Endodermal cell (in vitro differentiated cells): Measurements from ENCODE around the gene NLRP9. TPM values are rescaled to one million over a fixed set of nuclear protein-coding genes. Genes with fewer than 3 reads are reported as not detected.
A peak's percentile ranks its signal among the peaks of the same experiment; 100 is the strongest.

ENCODE experiments used
- DNase-seq: peaks from one replicate; pipeline ENCODE4 v3.0.0-alpha.2; 2017
- H3K27ac ChIP-seq: 2 replicates; pipeline ENCODE4 v1.5.1; 2013; ENCODE audit warnings: mild to moderate bottlenecking, low read depth, low read length, moderate library complexity
- H3K27me3 ChIP-seq: 2 replicates; pipeline ENCODE4 v1.6.1; 2013; ENCODE audit warnings: mild to moderate bottlenecking, low read length, moderate library complexity; ENCODE audit not compliant: insufficient read depth, control insufficient read depth, poor library complexity, severe bottlenecking
- H3K36me3 ChIP-seq: 2 replicates; pipeline ENCODE4 v1.7.0; 2013; ENCODE audit warnings: mild to moderate bottlenecking, low read length, moderate library complexity; ENCODE audit not compliant: control insufficient read depth, insufficient read depth
- H3K4me1 ChIP-seq: one replicate; pipeline ENCODE4 v1.7.0; 2013; ENCODE audit warnings: low read length; ENCODE audit not compliant: control insufficient read depth, insufficient read depth
- H3K4me3 ChIP-seq: 2 replicates; pipeline ENCODE4 v1.5.1; 2013; ENCODE audit warnings: mild to moderate bottlenecking, low read length, moderate library complexity
- H3K9ac ChIP-seq: 2 replicates; pipeline ENCODE4 v1.6.1; 2013; ENCODE audit warnings: mild to moderate bottlenecking, low read length, moderate library complexity; ENCODE audit not compliant: poor library complexity, severe bottlenecking; ENCODE audit errors: extremely low read depth
- H3K9me3 ChIP-seq: 2 replicates; pipeline ENCODE4 v1.6.1; 2013; ENCODE audit warnings: mild to moderate bottlenecking, low read length, moderate library complexity; ENCODE audit not compliant: control insufficient read depth
- H3K27ac Mint-ChIP-seq: 2 replicates; pipeline ENCODE4 v1.8.0; 2020; ENCODE audit warnings: mixed read lengths
- H3K27me3 Mint-ChIP-seq: 2 replicates; pipeline ENCODE4 v1.8.0; 2021; ENCODE audit warnings: mild to moderate bottlenecking, mixed read lengths; ENCODE audit not compliant: insufficient read depth
- H3K36me3 Mint-ChIP-seq: 2 replicates; pipeline ENCODE4 v1.8.0; 2020; ENCODE audit warnings: low read depth, mixed read lengths
- H3K4me1 Mint-ChIP-seq: 2 replicates; pipeline ENCODE4 v1.8.0; 2020; ENCODE audit warnings: mixed read lengths
- H3K4me3 Mint-ChIP-seq: 2 replicates; pipeline ENCODE4 v1.8.0; 2020; ENCODE audit warnings: mild to moderate bottlenecking, moderate library complexity, mixed read lengths
- H3K9me3 Mint-ChIP-seq: 2 replicates; pipeline ENCODE4 v1.8.0; 2020; ENCODE audit warnings: mild to moderate bottlenecking, mixed read lengths
- CTCF ChIP-seq: fragments of 200-600 bp; sonication (generic); conservative IDR thresholded peaks from 2 replicates; pipeline ENCODE4 v1.5.0; 2021; ENCODE audit warnings: antibody characterized with exemption, mild to moderate bottlenecking
- WGBS, 2 experiments: methylation state at CpG; one replicate each; pipeline versions ENCODE4 v1.1.5 to v1.1.7; 2013; ENCODE audit warnings: missing lambda C conversion rate in 2 of 2, mixed read lengths in 1 of 2; ENCODE audit not compliant: insufficient coverage in 1 of 2, insufficient read length in 1 of 2; 5-methylcytosine and 5-hydroxymethylcytosine counted together
- total RNA-seq, 2 donors: library from RNA; stranded (reverse); fragmentation: NEBNext Ultra II Directional in 1 of 2; extraction: Animal tissue kit (Norgen Biotek cat#: 25700) in 1 of 2; gene quantifications; 2 replicates in 1 of 2; 3 replicates in 1 of 2; pipeline ENCODE4 v1.2.1, GENCODE V29; 2021

NLRP9 gene
- total RNA-seq, 2 donors from 2014 or later = not detected

- Mint-ChIP-seq H3K36me3 (peaks cover 35% of the 10 kb centered on the region), H3K27ac (no peak overlapping the region)
Measured at GRCh38 chr19:55690109-55690768, 48.0 kb downstream of the NLRP9 start.

GRCh38 chr19:55689411-55690108 lies 48.6 kb downstream of the NLRP9 start:
- no peaks in the 10 kb centered on the region for H3K9me3 Mint-ChIP-seq
- TF ChIP-seq CTCF = no peak
- Histone ChIP-seq H3K4me1 (no peaks in the 10 kb centered on the region), H3K9me3 (no peaks in the 10 kb centered on the region), H3K27ac (no peak overlapping the region), H3K36me3 (peaks cover 43% of the 10 kb centered on the region), H3K27me3 (no peaks in the 10 kb centered on the region), H3K9ac (no peak overlapping the region), H3K4me3 (no peak overlapping the region)
- H3K27ac Mint-ChIP-seq = no peak overlapping the region
- WGBS, 2 experiments = 97 to 100% methylated on average over 8 to 35 of the region's 35 CpGs
- H3K27me3 Mint-ChIP-seq = no peaks in the 10 kb centered on the region
- H3K4me3 Mint-ChIP-seq = no peak overlapping the region
- peaks cover 42% of the 10 kb centered on the region for H3K36me3 Mint-ChIP-seq
- DNase-seq = no peak
- H3K4me1 Mint-ChIP-seq = peaks cover 2% of the 10 kb centered on the region

More at GRCh38 chr19:55690109-55690768, 48.0 kb downstream of the NLRP9 start:
- Histone ChIP-seq H3K36me3 (peaks cover 46% of the 10 kb centered on the region), H3K4me1 (no peaks in the 10 kb centered on the region), H3K9me3 (no peaks in the 10 kb centered on the region), H3K27ac (no peak overlapping the region), H3K9ac (no peak overlapping the region), H3K4me3 (no peak overlapping the region), H3K27me3 (no peaks in the 10 kb centered on the region)
- 94 to 96% methylated on average over 19 to 25 of the region's 25 CpGs for WGBS, 2 experiments
- Mint-ChIP-seq H3K4me3 (no peak overlapping the region), H3K27me3 (no peaks in the 10 kb centered on the region), H3K4me1 (no peaks in the 10 kb centered on the region), H3K9me3 (no peaks in the 10 kb centered on the region)
- no peak for DNase-seq
- no peak for TF ChIP-seq CTCF

DNA sequence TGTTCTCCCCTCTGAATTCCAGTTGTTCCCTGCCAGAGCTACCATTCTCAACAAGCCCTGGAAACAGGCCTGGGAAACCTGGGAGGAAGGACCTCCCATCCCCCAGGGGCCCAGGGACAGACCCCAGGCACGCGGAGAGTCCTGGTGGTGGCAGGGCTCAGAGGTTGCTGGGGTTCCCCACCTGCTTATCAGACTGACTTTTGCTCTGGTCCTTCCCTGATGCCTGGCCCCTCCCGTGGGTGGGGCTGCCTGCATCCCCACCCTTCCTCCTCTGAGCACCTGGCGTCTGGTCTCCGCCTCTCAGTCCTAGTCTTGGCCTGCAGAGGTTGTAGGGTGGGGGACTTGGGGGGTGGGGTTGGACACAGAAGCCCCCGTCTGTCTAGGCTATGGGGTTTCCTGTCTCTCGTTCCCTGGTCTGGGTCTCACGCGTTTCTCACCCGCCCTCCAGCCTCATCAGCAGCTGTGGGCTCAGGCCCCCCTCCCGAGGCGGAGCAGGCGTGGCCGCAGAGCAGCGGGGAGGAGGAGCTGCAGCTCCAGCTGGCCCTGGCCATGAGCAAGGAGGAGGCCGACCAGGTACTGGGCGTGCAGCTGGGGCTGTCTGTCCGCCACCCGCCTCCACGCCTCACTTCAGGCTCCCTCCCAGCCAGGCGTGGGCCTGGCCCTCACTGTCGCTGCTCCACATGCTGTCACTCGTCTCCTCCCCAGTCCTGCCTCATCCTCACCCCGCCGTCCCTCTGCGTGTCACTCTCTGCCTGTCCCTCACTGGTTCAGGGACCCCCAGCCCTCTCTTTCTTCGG lies 49.6 kb downstream of the NLRP9 start:
- Histone ChIP-seq H3K9me3 (no peaks in the 10 kb centered on the region), H3K4me3 (no peak overlapping the region), H3K9ac (no peak overlapping the region), H3K4me1 (peaks cover 9% of the 10 kb centered on the region), H3K36me3 (peaks cover 34% of the 10 kb centered on the region), H3K27ac (peak overlapping the region; percentile 44), H3K27me3 (no peaks in the 10 kb centered on the region)
- no peaks in the 10 kb centered on the region for H3K9me3 Mint-ChIP-seq
- H3K4me3 Mint-ChIP-seq = no peak overlapping the region
- no peak for DNase-seq
- TF ChIP-seq CTCF = no peak
- WGBS, 2 experiments = 92 to 94% methylated on average over 14 to 27 of the region's 27 CpGs
- peaks cover 12% of the 10 kb centered on the region for H3K4me1 Mint-ChIP-seq
- H3K36me3 Mint-ChIP-seq = peaks cover 39% of the 10 kb centered on the region
- no peak overlapping the region for H3K27ac Mint-ChIP-seq
- no peaks in the 10 kb centered on the region for H3K27me3 Mint-ChIP-seq
